ENCODE measurements around the gene PAX2.

The PAX2 gene

DNA sequence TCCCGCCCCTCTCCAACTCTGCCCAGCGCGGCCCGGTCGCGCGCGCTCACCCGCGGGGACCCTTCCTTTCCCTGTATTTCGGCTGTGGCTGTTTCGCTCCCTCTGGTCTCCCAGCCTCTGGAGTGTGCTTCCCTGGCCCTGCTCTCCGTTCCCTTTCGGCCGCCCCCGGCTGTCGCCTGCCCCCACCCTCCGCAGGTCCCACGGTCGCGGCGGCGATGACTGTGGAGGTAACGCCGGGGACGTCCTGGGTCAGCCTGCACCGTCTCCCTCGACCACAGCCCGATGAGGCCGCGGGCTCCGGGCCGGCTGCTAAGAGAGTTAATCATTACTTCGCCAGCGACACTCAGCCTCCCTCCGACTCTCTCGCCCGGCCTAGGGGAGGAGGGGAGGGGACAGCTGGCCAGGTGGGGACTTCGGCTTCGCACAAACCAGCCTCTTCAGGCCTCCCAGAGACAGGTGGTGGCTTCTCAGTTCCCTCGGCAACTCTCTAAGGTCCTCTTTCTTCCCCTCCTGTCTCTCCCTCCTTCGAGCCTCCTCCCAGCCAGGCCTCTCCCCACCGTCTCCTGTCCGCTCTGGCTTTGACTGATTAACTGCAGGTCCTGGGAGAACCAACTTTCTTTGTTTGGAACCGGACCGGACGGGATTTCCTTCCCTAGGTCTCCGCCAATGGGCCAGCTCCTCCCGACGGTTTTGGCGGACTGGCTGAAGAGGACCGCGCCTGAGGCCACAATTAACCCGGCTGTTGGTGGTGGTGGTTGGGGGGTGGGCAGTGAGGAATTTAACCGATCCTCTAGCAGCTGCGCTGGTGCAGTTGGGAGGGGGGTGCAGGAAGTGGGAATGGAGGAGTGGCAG is 5.6 kb upstream of the PAX2 start:
- DNase-seq (ENCODE audit: low read depth), result no peak

DNA sequence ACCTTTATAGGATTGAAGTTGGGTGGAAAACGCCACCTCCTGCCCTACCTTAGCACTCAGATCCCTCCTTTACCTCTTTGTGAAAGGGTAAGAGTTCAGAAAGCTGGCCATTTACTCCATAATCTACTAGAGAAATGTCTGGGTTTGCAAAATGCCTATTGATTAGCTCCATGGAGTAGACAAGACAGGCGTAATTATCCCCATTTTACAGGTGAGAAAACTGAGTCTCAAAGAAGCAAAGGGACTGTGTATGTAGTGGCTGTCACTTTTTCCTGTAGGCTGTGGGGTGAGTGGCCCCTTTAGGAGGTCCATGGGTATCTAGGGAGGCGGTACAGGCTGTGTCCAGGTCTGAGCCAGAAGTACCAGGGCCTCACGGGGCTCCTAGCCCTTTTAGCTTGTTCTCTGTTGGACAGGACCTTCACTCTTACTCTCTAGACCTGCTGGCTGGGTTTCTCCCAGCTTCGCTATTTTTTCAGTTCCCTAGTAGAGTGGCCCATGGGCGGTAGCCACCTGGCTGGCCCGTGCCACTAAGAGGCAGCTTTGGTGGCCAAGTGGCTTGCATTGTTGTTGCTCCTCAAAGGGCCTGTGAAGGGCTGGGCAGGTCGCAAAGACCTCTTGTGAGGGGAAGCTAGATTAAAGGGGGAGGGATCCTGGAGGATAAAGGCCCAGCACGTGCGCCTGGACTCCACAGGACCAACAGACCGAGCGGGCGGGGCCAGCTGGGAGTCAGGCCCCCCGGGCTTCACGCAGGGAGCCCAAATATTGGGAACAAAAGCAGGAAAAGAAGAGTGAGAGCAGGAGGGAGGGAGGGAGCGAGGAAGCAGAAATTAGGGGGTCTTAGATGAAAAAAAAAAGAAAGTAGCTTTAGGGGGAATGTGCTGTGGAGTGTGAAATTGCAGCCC is 4.7 kb upstream of the PAX2 start:
- no peak for DNase-seq (ENCODE audit: low read depth)

DNA sequence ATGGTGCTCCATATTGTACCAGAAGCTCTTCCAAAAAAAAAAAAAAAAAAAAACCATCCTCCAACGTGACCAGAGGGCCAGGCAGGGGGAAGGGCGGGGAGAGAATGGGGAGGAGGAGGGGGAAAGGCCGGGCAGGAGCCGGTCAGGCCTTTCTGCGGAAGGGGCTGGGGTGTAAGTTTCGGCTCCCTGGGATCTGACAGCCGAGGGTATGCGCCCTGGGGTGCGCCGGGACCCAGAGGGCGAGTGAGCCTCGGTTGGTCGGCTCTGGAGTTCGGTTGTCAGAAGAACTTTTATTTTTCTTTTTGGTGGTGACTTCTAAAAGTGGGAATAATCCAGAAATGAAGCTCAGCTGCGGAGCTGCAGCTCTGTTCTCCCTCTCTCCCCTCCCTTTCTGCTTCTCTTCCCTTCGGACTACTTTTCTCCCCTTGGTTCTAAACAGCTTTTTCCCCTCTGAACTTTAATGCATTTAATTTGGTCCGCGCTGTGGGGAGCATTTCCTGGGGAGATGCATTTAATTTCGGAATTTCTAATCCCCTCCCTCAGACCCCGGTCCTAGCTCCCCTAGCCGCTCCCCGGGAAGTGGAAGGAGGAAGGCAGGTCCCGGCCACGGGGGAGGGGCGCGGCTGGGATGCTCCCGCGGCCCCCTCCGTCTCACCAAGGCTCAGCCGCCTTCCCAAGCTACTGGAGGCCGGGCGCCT is 3.9 kb upstream of the PAX2 start:
- no peak for DNase-seq (ENCODE audit: low read depth)

DNA sequence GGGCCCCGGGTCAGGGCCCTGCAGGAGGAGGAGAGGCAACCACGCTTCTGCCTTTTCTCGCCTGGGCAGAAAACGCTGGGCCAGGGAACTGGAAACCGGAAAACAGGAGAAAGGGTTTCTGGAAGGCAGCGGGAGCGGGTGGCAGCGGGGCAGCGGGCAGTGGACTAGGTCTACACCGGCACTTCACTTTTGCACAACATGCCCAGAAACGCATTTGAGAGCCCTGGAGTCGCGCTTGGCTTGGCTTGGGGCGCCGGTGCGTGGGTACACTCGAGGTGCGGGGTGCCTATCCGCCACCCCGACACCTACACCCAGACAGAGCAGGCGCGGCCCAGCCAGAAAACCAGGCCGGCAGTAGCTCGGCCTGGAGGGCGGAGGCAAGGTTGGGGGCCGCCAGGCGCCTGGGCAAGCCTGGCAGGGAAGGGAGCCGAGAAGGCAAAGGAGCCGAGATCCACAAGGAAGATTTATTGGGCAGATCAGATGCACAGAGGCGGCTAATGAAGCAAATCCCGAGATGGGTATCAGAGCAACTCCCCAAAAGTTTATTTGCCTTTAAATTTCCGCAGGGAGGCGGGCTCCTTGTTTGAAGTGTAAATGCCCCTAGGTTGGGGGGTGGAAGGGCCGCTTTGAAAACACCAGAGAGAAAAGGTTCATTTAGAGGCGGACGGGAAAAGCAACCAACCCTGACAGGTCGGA is 3.2 kb upstream of the PAX2 start:
- no peak for DNase-seq (ENCODE audit: low read depth)

DNA sequence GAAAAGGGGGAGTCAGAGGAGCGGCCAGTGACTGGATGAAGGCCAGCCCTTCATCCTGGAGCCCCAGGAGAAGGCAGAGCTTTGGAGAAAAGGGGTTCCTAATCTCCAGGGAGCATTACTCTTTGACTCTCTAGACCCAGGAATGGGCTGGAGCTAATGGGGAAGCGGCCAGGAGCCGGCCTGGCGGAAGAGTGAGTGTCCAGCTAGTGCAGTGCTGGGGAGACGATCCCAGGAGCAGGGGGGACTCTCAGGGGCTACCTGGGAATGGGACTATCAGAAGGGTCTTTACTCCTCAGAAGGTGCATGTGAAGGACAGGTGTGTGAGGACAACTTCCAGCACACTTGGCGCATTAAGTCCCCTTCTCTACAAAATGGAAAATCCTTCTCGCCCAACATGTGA is 2.4 kb upstream of the PAX2 start:
- DNase-seq (ENCODE audit: low read depth), result no peak

DNA sequence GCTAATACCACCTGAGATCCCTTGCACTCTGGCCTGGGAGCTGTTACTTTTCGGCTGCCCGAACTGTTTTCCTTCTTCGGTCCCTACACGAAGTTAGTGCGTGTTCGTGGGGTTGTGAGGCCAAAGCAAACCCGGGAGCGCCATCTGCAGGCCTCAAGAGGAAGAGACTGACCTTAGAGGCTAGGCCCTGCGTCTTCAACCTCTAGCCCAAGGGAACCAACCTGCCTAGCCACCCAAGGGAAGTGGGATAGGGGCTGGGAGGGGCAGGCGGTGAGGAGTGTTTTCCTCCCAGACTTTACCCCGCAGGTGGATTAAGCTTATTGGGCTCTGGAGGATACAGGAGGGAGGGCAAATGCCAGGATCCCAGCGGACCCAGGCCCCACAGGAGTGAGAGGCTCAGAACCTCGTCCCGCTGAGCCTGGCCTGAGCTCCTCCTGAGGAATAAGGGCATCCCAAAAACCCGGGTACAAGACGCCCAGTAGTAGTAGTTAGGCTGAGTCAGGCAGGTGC is 1.7 kb upstream of the PAX2 start:
- DNase-seq (ENCODE audit: low read depth), result no peak

DNA sequence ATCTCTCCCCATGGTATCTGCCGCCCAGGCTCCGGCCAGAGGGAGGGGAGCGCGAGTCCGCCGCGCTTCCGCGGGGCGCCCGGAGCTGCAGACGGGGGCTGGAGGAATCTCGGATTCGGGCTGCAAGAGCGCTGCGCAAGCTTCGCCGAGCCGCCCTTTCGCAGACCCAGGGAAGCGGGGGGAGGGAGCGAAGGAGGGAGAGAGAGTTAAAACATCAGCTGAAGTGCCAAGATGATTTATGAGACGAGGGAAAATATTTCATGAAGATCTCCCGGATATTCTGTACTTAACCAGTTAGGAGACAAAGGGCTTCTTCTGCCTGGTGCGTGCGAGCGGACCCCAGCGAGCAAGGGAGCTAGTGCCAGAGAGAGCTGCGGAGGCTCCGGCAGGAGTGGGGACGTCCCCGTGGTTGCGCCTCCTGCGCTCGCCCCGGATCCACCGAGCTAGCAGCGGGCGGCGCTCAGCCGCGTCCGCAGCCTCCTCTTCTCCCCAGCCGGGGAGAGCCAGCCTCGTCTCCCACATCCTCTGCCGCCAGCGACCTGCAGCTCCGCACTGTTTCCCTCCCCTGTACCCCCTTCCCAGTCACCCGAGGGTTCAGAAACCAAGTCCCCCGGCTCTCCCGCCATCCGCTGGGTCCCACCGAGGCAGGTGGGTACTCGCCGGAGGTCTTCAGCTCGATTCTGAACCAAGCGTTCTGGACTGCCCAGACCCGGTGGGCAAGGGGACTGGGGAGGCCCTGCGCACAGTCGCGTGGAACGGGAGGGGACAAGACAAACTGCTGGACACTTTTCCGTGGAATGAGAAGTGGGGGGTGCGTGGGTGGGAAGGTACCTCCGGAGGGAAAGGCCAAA is 1.0 kb upstream of the PAX2 start:
- no peak for DNase-seq (ENCODE audit: low read depth)

DNA sequence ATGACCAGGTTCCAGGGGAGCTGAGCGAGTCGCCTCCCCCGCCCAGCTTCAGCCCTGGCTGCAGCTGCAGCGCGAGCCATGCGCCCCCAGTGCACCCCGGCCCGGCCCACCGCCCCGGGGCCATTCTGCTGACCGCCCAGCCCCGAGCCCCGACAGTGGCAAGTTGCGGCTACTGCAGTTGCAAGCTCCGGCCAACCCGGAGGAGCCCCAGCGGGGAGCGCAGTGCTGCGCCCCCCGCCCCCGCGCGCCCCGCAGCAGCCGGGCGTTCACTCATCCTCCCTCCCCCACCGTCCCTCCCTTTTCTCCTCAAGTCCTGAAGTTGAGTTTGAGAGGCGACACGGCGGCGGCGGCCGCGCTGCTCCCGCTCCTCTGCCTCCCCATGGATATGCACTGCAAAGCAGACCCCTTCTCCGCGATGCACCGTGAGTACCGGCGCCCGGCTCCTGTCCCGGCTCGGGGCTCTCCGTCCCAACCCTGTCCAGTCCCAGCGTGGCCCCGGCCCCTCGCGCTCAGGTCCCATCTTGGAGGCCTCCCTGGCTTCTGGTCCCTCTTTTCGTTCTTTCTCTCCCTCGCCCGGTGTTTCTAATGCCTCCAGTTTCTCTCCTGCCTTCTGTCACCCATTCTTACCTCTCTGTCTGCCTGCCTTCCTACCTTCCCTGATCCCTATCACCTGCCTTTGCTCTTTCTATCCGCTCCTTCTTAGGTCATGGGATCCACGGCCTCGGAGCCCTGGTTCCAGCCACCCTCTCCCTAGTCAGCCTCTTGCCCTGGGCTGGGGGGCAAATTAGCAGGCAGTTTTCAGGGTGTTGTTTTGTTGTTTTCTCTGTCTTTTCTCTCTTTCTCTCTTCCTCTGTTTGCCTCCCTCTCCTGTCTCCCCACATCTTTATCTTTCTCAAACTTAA is 751 bp downstream of the PAX2 start:
- DNase-seq (ENCODE audit: low read depth), result no peak

DNA sequence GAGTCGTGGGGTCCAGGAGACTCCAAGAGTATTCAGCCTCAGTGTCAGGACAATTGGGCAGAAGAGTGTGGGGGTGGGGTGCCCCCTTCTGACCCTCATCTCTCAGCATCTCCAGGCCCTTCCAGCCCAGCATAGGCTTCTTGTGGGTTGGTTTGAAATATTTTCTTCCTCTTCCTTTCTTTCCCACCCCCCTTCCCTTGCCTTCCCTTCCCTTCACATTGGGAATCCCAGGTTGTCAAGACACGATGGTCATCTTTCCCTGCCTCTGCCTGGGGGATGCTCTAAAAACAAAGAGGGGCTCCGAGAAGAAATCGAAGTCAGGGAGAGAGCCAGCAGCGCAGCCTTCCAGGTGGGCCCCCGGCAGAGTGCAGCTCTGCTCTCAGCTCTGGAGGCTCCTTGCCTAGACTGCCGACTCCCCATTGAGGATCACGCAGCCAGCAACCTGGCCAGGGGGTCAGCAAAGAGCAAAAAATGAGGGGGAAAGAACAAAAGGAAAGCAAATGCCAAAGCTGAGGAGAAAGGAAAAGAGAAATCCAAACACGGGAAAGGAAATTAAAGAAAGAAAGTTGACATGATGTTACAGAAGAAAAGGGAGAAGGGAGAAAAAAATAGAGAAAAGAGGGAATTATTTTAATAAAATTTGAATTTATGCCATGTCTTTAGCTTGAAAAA is 1.5 kb downstream of the PAX2 start:
- no peak for DNase-seq (ENCODE audit: low read depth)

DNA sequence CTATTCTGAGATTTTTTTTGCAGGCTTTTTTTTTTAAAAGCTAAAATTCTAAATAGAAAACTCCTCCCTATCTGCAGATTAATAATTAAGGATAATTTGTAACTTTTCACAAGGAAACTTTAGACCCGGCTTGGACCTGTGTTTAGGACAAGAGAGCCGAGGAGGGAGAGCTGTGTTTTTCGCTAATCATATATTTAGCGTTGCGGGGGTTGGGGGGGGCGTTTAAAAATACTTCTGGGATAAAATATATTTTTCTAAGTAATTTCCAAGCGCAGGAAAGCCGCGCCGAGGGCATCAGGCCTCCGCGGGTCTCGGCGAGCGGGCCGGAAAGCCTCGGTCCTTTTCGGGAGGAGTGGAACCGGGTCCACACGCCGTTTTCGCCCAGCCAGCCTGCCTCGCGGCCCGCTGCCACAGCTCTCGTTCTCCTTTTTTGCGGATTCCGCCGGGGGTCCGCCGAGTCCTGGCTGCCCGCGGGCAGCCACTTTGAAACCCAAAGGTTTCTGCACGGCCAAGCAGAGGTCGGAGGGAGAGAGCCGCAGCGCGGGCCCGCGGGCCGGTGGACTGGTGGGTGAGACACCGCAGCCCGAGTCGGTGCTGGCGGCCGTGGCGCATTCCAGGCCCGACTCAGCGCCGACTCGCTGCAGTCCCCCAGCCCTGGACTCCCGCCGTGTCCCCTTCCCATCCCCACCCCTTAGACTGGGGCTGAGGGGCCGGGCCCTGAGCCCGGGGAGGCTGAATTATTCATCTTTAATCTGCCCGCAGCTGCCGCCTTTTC is 2.3 kb downstream of the PAX2 start:
- DNase-seq (ENCODE audit: low read depth), result no peak

DNA sequence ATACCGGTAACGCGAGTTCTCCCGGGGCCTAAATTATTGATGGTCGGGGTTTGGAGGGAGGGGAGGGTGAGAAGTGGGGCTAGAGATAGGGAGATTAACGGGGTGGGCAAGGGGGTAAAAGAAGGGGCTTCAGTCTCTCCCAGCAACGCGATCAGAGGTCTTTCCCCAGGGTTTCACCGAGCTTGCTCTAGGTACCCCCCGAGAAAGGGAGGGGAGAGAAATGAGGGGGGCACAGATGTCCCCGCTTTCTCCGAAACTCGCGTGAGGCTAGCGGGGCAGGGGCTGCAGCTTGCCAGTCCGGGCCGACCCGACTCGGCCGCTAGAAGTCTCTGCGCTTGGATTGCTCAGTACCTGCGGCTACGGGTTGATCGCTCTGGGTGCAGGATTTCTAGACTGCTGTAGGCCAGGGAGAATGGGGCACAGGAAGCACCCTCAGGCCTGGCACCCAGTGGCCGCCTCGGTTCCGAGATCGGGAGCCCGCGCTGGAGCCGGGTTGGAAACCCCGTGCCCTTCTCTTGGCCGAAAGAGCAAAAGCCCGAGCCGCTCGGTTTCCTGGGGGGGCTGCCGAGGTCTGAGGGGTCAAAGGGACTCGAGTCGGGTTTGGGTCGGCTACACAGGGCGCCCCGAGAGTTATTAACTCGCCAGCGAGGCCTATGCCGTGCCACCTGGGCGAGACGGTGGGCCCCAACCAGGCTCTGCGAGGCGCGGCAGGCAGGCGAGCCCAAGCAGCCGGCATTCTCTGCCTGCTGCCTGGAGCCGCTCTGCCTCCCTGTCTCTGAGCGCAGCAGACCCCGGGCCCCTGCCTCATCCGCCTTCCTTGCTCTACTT is 3.1 kb downstream of the PAX2 start:
- no peak for DNase-seq (ENCODE audit: low read depth)

DNA sequence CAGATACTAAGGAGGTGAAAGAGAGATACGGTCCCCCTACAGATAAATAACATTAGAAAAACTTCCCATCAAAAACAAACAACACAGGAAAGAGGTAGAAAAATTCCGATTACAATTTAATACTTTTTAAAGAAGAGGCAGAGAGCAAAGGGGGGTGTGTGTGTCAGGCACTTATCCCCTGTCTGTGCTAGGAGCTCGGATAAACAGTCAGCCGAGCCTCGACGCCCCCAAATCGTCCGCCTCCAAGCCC is 3.6 kb downstream of the PAX2 start:
- no peak for DNase-seq (ENCODE audit: low read depth)

DNA sequence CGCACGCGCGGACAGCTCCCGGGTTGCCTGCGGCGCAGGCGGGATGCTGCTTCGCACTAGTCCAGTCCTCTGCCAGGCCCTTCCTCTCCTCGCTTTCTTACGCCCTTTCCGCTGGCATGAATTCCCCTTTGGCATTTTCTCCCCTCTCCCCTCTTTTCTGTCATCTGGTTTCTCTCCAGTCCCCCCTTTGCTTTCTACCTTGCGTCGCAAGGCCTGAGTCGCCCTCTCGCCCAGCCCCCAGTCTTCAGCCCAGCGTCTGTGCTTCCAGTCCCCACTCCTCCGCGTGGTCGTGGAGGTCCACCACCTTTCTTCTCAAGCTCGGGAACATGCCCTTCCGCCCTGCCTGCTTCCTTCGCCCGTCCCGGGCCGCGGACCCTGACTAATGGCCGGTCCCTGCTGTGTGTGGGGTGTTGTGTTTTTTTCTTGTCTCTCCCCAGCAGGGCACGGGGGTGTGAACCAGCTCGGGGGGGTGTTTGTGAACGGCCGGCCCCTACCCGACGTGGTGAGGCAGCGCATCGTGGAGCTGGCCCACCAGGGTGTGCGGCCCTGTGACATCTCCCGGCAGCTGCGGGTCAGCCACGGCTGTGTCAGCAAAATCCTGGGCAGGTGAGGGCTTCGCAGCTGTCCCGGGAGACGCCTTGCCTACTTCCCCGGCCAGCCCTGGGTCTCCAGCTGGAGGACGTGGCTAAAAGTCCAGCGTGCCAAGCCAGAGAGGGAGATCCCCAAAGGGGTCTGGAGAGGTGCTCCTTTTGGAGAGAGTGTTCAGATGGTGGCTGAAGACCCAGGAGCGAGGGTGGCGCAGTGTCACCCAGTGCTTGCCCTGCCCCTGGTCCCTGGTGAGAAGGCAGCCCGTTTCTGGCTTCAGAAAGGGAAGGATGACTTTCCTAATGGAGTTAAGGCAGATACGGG is 4.2 kb downstream of the PAX2 start:
- DNase-seq (ENCODE audit: low read depth), result no peak

DNA sequence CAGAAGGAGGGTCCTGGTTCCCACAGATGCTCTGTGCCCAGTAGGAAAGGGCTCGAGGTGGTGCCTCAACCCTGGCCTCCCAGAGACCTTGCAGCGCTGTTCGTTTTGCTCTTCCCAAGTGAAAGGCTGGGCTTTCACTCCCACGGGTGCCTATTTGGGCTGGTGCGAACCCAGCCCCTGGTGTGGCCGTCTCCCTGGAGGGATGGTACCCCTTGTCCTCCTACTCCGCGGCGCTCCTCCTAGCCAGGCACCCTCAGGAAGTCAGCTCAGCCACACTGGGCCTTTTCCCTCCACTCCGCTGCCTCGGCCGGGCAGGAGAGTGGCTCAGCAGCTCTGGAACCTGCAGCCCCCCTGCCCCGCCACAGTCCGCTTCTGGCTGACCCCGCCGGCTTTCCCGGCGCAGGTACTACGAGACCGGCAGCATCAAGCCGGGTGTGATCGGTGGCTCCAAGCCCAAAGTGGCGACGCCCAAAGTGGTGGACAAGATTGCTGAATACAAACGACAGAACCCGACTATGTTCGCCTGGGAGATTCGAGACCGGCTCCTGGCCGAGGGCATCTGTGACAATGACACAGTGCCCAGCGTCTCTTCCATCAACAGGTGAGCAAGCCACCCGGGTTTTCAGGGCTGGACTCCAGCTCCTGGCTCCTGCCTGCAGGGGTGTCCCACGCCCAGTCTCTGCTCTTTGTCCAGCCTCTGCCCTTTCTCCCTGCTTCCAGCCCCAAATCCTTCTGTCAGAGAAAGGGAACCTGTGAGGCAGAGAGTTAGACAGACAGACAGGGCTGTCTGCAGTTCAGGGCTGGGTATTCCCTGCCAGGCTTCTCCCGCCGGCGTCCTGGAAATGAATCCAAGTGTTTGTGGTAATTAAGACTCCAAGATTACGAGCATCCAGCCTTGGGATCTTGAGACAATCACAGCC is 5.2 kb downstream of the PAX2 start:
- DNase-seq (ENCODE audit: low read depth), result no peak

DNA sequence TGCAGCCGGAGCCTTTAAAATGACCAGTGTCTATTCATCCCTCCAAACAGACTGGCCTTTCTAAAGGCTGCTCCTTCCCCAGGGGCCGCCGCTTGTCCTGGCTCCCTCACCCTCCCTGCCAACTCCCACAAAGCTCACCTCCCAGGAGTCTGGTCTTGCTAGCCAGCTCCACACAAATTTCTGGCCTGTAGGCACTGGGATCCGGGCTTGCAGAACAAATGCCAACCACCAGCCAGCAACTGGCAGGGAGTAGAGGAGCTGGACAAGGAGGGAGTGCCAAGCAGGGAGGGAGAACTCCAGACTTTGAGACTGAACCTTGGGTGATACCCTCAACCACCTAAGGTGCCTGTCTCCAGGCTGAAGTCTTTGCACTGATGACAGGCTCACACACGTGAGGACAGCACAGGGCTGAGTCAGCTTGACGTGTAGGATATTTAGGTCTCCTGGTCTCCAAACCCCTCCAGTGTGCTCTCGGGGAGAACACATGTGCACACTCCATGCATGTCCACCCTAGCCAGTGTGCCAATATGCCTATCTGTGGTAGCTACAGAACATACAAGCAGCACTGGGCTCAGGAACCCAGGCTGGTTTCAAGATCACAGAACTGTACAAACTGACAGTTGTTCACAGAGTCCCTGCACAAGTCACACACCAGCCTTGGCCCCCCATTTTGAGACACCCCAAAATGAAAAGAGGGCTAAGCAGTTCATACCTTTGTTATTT is 6.0 kb downstream of the PAX2 start:
- no peak for DNase-seq (ENCODE audit: low read depth)

Measured in HS-5 (cell line).